GM08714 (cell line): Measurements from ENCODE around the gene HOXA9.

Source experiments
- H3K4me3 ChIP-seq: fragments of 200-500 bp; sonication (Bioruptor generic); 2 replicates; pipeline ENCODE4 v1.5.1; 2014; ENCODE audit warnings: mild to moderate bottlenecking, low read length, inconsistent platforms
- ZNF274 ChIP-seq: IDR thresholded peaks from 2 replicates; pipeline ENCODE4 v1.6.1; 2012; ENCODE audit warnings: mild to moderate bottlenecking, low read depth, low read length

HOXA9 gene

GRCh38 chr7:27194686-27195379 lies 29.5 kb upstream of the HOXA9 start:
- no peak overlapping the region for H3K4me3 ChIP-seq
- no peak for TF ChIP-seq ZNF274

- no peak for TF ChIP-seq ZNF274
- no peak overlapping the region for H3K4me3 ChIP-seq
Measured at GRCh38 chr7:27194002-27194352, 28.6 kb upstream of the HOXA9 start.

GRCh38 chr7:27193335-27194001 lies 28.1 kb upstream of the HOXA9 start:
- TF ChIP-seq ZNF274 = no peak
- H3K4me3 ChIP-seq = no peak overlapping the region

- TF ChIP-seq ZNF274 = no peak
- H3K4me3 ChIP-seq = no peak overlapping the region; the same call in 1 of the 2 replicates
Measured at GRCh38 chr7:27192546-27193334, 27.4 kb upstream of the HOXA9 start.

GRCh38 chr7:27191833-27192545 lies 26.7 kb upstream of the HOXA9 start:
- TF ChIP-seq ZNF274 = no peak
- no peak overlapping the region; the same call in 1 of the 2 replicates for H3K4me3 ChIP-seq

- H3K4me3 ChIP-seq = no peak overlapping the region
- TF ChIP-seq ZNF274 = no peak
Measured at GRCh38 chr7:27191161-27191731, 25.9 kb upstream of the HOXA9 start.

- no peak overlapping the region for H3K4me3 ChIP-seq
- no peak for TF ChIP-seq ZNF274
Measured at GRCh38 chr7:27189997-27190748, 24.8 kb upstream of the HOXA9 start.

- TF ChIP-seq ZNF274 = no peak
- no peak overlapping the region for H3K4me3 ChIP-seq
Measured at GRCh38 chr7:27189295-27189996, 24.1 kb upstream of the HOXA9 start.

- TF ChIP-seq ZNF274 = no peak
- H3K4me3 ChIP-seq = peak overlapping the region; percentile 3; the same call in 1 of the 2 replicates
Measured at GRCh38 chr7:27188386-27189294, 23.3 kb upstream of the HOXA9 start.

- no peak overlapping the region for H3K4me3 ChIP-seq
- no peak for TF ChIP-seq ZNF274
Measured at GRCh38 chr7:27187475-27188385, 22.4 kb upstream of the HOXA9 start.
